LHCN-M2 (cell line): ENCODE results near the gene LMNTD2. TPM values are rescaled to one million over a fixed set of nuclear protein-coding genes. Genes with fewer than 3 reads are reported as not detected.

Source experiments
- DNase-seq: peaks from one replicate; pipeline ENCODE4 v3.0.0-alpha.2; 2012; ENCODE audit warnings: low read depth
- total RNA-seq: library from RNA; depleted of rRNA; stranded (reverse); fragments of >200 nt; gene quantifications from 2 replicates; pipeline ENCODE4 v1.2.3, GENCODE V29; 2014

The LMNTD2 gene
- total RNA-seq, 1 experiment from 2014 or later: 0.46 TPM

DNA sequence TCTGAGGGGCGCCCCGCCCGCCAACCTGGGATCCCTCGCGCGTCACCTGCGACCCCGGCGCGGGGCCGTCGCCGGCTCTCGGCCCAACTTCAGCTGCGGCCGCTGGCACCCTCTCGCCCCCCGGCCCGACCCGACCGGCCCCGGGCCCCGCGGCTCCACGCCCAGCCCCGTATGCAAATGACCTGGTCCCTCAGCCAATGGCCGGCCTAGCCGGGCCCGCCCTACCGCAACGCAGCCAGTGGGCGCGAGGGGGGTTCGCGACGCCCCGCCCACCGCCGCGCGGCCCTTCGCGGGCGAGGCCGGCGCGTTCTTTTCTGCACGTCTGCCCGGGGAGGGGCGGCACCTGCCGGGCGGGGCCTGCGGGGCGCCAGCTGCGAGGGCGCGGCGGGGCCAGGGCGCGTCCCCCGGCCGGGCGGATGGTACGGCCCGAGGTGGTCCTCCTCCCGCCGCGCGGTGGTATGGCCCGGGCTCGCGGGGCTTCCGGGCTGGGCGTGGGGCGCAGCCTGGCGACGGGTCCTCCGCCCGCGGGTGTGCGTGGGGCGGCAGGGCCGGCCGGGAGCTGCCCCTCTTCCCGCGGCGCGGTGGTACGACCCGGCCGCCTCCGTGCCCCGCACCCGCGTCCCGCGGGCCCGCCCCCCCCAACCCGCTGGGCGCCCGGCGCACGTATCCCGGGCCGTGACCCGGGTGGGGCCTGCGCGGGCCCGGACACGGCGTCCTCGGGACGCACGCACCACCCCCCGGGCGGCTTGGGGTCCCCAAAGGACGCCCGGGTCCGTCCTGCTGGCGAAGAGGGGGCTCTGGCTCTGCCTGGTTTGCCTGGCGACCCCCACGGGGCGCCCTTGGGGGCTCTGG lies 8.0 kb upstream of the LMNTD2 start:
- peak; percentile 92 for DNase-seq

DNA sequence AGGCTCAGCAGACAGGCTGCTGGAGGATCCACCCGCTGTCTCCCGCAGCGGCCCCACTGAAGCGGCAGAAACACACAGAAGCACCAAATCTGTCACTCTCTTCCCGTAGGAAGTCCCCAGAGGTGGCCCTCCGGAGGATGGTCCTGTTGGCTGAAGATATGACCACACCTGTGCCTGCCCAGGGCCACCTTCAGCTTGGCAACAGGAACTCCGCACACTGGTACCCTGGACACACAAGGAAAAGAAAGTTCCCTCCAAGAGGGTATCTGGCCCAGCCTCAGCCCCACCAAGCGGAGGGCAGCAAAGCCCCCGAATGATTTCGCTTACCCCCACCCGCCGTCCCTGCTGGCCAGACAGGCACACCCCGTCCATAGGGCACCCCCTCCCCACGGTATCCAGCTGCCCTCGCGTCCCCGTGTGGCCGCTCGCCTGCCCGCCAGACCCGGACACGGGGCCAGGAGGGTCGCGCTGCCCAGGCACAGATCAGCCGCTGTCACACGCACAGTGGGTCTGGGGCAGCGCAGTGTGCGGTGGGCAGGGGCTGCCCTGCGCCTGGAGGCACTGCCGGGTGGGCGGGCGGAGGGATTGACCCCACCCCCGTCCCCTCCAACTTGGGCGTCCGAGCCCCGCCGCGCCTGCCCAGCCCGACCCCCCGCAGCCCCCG lies 7.2 kb upstream of the LMNTD2 start:
- no peak for DNase-seq

DNA sequence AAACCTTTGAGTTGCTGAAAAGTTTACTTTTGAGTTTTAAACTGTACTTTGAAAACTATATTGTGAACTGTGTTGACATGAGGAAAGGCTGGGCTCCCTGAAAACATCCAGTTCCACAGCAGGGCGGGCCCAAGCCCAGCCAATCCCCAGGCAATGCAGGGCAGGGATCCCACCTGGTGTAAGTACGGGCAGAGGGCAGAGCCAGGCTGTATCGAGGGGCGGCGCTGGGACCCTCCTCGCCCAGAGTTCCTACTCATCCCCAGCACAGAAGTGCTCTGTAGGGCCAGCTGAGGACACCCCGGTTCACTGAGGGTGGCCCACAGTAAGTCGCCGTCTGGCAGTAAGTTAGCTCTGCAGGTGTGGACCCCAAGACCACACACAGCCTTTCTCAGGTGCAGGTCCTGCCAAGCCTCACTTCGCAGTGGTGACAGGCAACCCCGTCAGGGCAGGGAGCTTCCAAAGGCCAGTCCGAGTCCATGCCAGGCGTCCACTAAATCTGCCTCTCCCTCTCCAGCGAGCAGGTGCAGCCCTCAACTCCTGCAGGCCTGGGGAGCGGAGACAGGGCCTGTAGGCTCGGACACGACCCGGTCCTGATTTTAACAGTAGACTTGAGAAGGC lies 6.6 kb upstream of the LMNTD2 start:
- peak; percentile 6 for DNase-seq

DNA sequence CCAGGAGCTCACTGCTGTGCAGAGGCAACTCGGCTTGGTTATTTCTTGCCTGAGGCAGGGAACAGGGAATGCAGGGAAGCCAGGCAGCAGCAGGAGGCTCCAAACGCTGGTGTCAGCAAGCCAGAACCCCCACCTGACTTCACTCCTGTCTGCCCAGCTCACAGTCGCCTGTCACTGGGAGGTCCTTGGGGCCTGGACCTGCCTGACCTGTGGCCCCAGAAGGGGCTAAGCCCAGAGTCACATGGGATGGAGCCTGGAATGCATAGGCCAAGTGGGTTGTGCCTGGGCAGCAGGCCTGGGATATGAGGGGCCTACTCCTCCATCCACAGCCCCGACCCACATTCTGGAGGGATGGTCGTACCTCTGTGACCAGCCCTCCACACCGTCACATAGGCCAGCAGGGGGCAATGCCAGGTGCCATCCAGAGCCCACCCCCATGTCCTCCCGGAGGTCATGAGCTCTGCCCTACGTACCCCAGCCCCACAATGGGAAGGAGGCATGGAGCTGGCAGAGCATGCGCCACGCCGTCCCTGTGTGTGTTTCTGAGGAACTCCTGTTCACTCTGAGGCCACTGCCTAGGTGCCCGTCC lies 5.5 kb upstream of the LMNTD2 start:
- DNase-seq: no peak

DNA sequence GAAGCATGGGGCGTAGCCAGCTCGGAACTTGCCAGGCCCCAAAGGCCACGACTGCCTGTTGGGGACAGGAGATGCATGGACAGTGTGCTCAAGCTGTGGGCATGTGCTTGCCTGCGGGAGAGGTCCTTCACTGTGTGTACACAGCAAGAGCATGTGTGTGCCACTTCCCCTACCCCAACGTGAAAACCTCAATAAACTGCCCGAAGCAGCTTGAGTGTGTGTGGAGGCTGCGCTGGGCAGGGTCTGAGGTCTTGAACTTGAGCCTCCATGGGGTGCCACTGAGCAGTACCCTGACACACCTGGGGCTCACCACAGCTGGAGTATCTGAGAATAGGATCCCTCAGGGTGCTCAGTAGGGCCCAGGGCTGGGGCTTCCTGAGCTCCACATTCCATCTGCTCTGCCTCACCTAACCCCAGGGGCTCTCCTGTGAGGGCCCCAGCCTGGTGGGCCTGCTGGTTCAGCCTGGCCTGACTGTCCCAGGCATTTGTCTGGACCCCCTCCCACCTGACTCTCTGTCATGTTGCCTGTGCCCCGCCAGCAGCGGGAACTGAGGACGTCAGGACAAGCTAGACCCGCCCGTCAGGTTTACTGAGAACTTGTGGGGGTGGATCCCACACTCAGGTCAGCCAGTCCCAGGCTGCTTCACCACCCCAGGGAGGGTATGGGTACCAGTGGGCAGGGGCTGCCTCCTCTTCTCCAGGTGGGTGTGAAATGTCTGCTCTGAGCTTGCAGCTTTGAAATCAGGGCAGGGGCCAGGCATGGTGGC lies 3.5 kb upstream of the LMNTD2 start:
- DNase-seq: no peak

DNA sequence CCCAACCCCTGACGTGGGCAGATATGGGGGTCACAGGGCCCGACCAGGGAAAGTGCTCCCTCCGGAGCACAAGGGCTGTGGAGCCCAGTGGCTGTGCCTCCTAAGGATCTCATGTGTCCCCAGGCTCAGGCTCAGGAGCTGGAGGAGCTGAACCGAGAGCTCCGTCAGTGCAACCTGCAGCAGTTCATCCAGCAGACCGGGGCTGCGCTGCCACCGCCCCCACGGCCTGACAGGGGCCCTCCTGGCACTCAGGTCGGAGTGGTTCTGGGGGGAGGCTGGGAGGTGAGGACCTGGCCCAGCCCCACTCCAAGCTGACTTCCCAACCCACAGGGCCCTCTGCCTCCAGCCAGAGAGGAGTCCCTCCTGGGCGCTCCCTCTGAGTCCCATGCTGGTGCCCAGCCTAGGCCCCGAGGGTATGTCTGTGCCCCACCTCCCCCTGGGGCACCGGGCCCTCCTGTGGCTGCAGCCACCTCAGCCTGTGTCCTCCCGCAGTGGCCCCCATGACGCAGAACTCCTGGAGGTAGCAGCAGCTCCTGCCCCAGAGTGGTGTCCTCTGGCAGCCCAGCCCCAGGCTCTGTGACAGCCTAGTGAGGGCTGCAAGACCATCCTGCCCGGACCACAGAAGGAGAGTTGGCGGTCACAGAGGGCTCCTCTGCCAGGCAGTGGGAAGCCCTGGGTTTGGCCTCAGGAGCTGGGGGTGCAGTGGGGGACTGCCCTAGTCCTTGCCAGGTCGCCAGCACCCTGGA lies 2.7 kb upstream of the LMNTD2 start:
- DNase-seq: no peak

DNA sequence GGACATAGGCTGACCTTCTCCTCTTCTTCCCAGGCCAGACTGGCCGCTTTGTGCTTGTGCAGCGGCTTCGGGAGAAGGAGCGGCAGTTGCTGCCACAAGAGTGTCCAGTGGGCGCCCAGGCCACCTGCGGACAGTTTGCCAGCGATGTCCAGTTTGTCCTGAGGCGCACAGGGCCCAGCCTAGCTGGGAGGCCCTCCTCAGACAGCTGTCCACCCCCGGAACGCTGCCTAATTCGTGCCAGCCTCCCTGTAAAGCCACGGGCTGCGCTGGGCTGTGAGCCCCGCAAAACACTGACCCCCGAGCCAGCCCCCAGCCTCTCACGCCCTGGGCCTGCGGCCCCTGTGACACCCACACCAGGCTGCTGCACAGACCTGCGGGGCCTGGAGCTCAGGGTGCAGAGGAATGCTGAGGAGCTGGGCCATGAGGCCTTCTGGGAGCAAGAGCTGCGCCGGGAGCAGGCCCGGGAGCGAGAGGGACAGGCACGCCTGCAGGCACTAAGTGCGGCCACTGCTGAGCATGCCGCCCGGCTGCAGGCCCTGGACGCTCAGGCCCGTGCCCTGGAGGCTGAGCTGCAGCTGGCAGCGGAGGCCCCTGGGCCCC lies 1.6 kb upstream of the LMNTD2 start:
- DNase-seq: no peak

DNA sequence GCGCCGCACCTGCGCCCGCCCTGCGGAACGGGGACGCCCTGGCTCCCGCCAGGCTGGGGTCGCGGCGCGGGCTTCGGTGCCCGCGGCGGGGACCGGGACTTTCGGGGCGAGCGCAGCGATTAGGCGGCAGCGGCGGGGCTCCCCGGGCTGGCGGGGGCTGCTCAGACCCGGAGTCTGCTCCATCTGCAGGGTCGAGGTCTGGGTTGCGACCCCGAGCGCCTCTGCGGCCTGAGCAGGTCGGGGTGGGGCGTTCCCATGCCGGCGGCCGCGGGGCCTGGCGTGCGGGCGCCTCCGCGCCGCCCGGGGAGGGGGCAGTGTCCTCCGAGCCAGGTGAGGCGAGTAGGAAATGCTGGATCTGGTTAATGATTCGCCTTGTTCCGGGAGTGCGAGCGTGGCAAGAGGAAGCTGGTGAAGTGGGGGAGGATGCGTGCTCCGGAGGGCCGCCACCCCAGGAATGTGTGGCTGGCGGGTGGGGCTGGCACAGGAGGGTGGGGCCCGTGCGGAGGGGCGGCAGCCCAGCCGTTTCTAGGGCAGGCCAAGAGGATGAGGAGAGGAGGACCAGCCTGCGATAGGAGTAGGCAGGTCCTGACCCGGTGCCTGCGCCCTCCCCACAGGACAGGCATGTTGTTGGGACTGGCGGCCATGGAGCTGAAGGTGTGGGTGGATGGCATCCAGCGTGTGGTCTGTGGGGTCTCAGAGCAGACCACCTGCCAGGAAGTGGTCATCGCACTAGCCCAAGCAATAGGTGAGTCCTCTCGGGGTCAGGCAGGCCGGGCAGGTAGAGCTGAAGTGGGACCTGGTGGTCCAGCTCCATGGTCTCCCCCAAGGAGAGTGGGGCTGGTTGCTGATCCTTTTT lies 838 bp upstream of the LMNTD2 start:
- peak; percentile 10 for DNase-seq

DNA sequence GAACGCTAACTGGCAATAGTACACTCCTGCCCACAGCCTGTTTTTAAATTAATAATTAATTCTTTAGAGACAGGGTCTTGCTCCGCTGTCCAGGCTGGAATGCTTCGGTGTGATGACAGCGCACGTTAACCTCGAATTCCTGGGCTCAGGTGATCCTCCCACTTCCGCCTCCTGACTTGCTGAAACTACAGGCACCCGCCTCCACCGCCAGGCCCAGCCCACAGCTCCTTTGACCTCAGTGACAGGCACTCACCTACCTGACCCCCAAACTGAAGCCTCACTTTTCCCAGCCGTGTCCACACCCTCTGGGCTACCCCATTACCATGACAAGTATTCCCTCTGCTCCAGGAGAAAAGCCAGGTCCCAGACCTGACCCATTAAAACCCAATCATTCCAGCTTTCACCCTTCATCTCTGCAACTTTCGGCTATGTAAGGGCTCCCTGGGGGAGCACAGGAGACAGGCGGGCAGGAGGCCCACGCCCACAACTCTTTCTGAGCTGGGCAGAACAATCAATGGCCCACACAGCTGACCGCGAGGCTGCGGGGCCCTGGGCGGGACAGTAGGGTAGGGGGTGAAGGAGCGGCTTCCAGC lies 730 bp downstream of the LMNTD2 start:
- DNase-seq: no peak

DNA sequence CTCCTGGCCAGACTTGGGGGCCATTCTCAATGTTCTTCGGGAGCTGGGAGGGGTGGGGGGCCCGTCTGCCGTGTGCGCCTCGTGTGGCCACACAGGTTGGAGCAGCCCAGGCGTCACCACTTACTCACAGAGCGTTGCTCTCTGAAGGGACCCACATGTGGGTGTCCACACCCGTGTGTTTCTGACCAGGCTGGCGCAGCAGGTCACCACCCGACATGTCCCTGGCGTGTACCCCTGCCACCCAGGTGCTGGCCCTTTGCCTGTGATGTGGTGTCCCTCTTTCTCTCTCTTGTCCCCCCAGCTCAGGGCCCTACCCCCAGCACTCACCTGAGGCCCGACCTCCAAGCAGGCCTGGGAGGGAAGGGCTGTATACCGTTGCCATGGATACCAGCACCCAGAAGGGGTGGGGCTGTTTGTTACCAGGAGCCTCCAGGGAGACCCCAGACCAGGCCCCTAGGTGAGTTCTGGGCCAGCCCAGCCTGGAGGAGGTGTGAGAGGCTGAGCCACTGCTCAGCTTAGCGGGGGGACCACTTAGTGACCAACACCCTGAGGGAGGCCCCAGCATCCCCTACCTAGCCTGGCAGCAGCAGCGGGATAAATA lies 1.4 kb downstream of the LMNTD2 start:
- DNase-seq: no peak

DNA sequence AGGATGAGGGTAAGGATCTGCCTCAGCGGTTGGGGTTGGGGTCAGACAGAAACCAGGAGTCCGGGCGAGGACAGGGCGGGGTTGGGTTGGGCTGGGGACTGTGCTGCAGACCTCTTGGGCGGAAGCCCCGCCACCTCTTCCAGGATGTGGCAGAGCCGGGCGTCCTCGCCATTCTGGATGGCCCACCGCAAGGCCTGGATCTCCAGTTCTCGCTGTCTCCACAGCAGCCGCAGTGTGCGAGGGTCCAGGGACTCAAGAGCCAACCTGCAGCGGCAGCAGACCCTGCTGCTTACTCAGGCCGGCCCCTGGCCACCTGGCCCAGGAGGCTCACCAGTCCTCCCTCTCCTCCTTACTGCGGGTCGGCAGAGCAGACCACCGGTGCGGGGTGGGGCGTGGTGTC lies 2.0 kb downstream of the LMNTD2 start:
- DNase-seq: no peak

DNA sequence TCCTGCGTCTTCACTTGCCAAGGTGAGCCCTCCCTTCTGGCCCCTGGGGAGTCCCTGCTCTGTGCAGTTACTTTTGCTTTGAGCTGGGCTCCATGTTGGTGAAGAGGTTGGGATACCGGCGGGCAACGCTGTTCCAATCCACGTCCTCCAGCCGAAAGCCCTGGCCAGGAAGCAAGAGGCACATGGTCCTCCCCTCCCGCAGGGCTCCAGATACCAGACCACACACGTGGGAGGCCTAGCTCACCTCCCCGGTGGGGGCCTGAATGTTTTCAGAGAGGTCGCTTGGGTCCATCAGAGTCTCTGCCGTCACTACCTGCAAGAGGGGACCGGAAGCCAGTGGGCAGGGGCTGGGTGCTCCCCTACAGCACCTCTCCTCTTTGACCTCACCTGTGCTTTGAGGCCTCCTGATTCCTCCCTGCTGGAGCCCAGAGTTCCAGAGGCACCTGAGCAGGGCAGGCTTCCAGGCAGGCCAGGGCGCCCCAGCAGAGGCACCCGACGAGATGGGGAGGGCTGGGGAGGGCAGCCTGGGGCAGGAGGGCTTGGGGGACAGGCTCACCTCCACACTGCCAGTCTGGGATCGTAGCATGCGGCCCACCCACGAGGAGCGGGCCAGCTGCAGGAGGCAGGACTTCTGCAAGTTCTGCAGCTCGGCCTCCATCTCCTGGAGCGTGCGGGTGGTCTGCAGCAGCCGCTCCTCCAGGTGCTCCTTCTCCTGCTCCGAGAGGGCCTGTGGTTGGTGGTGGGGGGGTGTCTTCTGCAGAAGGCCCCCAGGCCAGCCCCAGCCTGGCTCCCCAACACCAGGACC lies 3.0 kb downstream of the LMNTD2 start:
- no peak for DNase-seq

DNA sequence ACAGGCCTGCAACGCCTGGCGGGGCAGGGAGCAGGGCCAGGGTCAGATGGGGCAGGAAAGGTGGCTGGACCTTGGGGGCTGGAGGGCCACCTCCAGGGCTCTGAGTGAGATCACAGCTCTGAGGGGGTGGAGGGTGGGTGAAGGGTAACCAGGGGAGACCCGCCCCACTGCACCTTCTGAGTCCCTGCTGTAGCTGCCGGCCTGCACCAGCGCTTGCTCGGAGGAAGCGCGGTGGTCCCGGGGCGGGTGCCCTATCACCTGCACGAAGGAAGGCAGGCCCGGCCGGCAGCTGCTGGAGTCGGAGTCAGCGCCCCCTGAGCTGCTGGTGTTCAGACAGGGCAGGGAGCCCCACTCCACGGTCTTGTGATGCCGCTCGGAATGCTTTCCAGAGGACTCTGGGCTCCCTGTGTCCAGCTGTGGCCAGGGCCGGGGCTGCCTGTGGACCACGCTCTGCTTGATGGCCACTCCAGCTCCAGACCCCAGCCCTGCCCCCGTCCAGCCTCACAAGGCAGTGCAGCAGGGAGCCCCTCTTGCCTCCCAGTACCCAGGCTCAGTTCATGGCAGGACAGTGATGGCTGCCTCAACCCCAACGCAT lies 3.8 kb downstream of the LMNTD2 start:
- no peak for DNase-seq

DNA sequence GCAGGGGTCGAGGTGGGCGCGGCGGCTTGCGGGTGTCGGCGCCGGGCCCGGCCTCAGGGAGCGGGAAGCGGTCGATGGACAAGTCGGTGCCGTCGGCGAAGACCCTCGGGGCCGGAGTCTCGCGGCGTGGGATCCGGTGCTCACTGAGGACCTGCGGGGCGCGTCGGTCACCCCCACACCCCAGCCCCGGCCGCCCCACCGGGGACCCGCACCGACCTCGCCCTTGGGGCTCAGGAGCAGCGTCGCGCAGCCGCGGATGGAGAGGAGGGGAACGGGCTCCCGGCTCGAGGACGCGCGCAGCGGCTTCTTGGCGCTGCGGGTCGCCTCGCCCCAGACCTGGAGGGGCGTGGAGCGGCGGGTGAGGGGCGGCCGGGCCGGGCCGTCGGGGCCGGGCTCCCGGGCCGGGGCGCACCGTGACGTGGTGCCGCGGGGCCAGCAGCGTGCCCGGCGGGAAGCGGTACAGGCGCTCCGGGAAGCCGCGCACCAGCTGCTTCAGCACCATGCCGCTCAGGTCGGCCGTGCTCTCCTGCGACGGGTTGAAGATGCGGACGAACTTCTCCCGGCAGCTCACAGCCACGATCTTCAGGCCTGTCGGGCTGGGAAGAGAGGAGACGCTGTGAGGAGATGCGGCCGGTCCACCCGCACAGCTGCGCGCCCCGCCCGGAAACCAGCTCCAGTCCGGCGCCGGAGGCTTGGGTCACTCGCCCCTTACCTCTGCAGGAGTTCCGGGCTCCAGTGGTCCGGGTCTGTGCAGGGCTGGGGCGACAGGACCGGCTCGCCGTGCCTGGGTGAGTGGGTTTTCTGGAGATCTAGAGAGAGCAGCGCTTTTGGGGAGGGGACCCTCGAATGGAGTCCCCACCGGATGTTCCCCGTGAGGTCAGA lies 4.5 kb downstream of the LMNTD2 start:
- DNase-seq: no peak

DNA sequence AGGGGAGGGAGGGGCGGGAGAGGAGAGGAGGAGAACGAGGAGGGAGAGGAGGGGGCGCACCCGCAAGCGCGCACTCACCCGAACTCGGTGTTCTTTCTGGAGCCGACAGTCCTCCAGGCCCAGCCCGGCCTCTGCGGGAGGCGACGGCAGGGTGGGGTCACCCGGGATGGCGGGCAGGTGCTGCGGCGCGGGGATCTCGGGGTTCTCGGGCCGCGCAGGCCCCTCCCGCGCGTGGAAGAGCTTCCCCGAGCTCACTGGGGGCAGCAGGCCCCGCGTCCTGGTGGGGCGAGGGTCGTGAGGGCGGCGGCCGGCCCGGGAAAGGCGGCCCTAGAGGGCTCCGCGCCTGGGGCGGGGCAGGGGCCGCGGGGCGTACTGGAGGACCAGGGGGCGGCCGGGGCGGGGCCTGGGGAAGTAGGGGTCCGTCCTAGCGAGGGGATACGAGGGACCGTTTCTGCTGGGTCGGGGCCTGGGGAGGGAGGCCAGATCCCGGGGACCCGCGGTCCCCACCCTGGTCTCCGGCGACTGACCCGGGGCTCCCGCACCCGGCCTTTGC lies 5.2 kb downstream of the LMNTD2 start:
- no peak for DNase-seq
